HG02588 (cell line): ENCODE measurements around the gene PACS1.

Source experiments
- ATAC-seq: cut with Tn5 transposase; IDR thresholded peaks from one replicate; pipeline ENCODE4 v1.9.1; 2021; ENCODE audit warnings: mild to moderate bottlenecking, moderate library complexity; ENCODE audit not compliant: unreplicated experiment

The PACS1 gene

GRCh38 chr11:66131937-66132632, 62.0 kb downstream of the PACS1 start:
- no peak for ATAC-seq

- ATAC-seq: no peak
Observed at GRCh38 chr11:66133216-66133775, 63.2 kb downstream of the PACS1 start.

GRCh38 chr11:66136752-66137123, 66.7 kb downstream of the PACS1 start:
- ATAC-seq: no peak

- no peak for ATAC-seq
Observed at GRCh38 chr11:66139817-66140404, 69.8 kb downstream of the PACS1 start.

DNA sequence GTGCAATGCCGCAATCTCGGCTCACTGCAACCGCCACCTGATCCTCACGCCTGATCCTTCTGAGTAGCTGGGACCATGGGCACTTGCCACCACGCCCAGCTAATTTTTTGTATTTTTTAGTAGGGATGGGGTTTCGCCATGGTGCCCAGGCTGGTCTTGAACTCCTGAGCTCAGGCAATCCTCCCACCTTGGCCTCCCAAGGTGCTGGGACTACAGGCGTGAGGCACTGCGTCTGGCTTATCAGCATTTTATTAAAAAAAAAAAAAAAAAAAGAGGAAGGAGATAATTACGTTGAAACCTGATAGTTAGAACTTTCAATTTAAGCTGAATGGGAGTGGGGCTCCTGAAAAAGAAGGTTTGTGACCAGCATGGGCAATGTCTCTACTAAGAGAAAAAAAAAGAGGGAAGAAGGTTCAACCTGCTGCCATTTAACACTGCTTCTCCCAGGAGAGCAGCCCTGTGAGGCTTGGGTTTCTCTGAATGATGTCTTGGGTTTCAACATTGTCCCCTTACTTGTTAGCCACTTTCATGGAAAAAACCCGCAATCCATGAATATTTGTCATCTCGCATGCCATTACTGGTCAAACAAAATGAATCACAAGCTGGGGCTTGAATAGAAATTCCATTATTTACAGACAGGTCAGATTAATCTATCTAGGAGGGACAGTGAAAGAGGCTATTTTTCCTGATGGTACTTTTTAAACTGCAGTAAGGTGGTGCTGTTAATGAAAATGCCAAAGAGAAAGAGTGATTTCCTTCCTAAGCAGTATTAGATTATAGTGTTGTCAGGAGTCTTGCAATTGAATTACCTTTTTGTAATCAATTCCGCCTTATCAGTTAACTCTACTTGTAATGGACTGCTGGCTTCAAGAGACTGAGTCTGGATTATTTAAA, 72.5 kb downstream of the PACS1 start:
- no peak for ATAC-seq

- ATAC-seq: no peak
Observed at GRCh38 chr11:66143264-66143566, 73.1 kb downstream of the PACS1 start.

DNA sequence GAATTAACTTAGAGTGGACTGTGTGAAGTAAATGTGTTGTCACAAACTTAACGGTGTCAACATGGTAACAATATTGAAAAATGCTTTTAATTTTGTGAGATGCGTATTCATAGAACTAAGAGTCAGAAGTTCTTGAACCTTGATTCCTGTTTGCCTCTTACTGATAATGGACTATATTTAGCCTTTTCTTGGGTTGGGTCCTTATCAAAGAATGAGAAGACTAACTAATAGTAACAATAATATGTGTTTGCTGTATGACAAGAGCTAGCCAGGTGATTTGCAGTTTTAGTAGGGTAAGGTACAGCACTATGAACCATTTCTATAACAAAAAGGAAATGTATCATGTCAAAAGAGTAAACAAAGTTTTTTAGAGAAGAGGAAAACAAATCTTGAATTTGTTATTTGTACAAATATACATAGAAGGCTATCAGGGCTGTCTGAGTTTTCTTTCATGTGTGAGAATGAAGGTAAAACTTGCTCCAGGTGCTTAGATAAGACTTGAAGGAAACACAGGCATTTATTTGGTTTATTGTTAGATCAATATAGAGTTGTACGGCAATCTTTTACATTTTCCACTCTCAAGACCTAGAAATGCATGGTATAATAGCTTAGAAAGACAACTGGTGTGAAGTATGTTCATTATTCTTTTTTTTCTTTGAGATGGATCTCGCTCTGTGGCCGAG, 74.1 kb downstream of the PACS1 start:
- ATAC-seq: no peak

GRCh38 chr11:66146074-66146473, 76.0 kb downstream of the PACS1 start:
- ATAC-seq: no peak

DNA sequence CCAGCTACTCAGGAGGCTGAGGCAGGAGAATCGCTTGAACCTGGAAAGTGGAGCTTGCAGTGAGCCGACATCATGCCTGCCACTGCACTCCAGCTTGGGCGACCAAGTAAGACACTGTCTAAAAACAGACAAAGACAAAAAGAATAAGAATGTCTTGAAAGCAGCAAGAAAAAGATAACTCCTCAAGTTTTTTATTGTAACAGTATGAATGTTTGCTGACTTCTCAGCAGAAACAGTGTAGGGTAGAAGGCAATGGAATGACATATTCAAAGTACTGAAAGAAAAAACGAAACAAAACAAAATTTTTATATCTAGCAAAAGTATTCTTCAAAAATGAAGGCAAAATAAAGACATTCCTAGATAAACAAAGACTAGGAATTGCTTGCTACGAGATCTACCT, 76.9 kb downstream of the PACS1 start:
- no peak for ATAC-seq

DNA sequence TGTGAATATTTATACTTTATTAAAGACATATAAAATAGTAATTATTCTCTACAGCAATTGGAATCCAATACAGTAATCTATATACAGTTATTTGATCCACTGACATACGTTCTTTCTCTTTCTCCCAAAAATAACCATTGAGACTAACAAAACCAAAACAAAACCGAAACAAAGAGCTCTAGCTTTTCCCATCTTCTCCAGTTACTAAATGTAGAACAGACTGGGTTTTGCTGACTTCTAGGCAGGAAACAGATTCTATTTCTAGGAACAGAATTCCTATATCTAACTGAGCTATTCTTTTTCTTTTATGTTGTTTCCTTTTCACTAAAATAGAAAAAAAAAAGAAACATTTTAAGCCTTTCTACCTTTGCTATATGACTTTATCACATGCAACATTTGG, 80.1 kb downstream of the PACS1 start:
- no peak for ATAC-seq

DNA sequence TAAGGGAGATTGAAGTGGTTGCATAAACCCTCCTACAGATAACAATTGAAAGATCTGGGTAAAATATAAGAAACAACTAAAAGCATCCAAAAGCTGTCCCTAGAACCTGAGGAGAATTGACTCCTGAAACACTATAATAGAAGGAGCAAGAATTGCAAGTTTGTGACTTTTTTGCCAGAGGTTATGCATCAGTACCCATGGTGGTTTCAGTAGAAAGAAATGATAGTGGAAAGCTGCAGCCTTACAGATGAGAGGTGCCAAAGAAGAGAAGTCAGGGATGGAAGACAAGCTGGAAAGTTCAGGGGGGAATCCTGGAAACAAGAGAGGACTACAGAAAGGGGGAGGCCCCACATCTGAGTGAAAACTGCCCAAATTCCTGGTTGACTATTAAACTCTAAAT, 80.7 kb downstream of the PACS1 start:
- ATAC-seq: no peak

- no peak for ATAC-seq
Observed at GRCh38 chr11:66151273-66151672, 81.2 kb downstream of the PACS1 start.

GRCh38 chr11:66154109-66154508, 84.0 kb downstream of the PACS1 start:
- ATAC-seq: no peak

- no peak for ATAC-seq
Observed at GRCh38 chr11:66155387-66156073, 85.5 kb downstream of the PACS1 start.

GRCh38 chr11:66157182-66157864, 87.3 kb downstream of the PACS1 start:
- ATAC-seq: no peak

- no peak for ATAC-seq
Observed at GRCh38 chr11:66158156-66158555, 88.1 kb downstream of the PACS1 start.

DNA sequence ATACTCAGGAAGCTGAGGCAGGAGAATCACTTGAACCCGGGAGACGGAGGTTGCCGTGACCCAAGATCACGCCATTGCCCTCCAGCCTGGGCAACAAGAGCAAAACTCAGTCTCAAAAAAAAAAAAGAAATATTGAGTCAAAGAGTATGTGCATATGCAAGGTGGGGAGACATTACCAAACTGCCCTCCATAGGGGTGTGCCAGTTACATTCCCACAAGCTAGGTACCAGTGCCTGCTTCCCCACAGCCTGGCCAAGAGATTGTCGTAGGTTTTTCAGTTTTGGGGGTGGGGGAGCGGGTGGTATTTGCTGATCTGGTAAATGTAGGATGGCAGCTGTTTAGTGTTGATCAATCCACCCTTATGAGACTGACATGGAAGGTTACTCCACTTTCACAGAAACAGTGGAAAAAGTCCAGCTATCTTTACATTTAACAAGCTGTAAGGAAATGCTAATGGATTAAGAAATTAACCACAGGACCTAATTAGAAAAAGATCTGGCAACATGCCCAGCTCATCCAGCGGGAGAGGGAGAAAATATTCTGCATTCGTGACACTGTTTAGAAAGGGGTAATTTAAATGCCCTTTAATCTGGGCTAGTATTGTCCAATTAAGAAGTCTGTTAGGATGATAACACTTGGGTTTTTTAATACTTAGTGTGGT, 89.4 kb downstream of the PACS1 start:
- no peak for ATAC-seq

DNA sequence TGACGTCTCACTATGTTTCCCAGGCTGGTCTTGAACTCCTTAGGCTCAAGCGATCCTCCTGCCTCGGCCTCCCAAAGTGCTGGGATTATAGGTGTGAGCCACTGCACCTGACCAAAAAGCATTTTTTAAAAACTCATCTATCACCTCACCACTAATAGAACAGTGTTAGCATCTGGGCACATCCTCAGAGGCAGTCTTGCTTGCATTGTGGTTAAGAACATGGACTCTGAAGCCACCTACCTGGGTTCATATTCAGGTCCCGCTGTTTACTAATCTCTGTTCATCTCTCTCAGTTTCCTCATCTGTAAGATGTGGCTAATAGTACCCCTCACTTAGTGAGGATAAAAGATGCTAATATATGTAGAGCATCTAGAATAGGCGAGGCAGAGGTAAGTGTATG, 90.6 kb downstream of the PACS1 start:
- no peak for ATAC-seq

DNA sequence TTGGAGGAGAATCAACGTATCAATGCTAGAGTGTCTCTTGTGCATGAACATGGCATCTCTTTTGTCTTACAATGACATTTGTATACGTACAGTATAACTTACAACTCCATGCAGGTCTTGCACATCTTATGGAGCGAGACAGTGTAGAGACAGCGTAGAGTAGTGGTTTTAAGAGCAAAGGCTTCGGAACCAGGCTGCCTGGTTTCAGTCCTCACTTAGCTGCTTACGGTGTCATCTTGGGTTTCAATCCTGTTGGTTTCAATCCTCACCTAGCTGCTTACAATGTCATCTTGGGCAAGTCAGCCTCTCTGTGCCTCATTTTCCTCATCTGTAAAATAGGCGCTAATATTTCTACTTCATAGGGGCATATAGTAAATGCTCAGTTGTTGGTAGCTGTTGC, 98.2 kb downstream of the PACS1 start:
- no peak for ATAC-seq

GRCh38 chr11:66172146-66172545, 102.1 kb downstream of the PACS1 start:
- no peak for ATAC-seq
